ENCODE data around the gene CHST11. TPM values are rescaled to one million over a fixed set of nuclear protein-coding genes. Genes with fewer than 3 reads are reported as not detected.

The CHST11 gene
- total RNA-seq, 1 donor from 2014 or later, result 6.0 TPM

GRCh38 chr12:104721936-104722335 is 265.2 kb downstream of the CHST11 start:
- Histone ChIP-seq H3K4me1 (peaks cover 21% of the 10 kb centered on the region), H3K27me3 (ENCODE audit: low read depth) (no peaks in the 10 kb centered on the region), H3K4me3 (no peak overlapping the region), H3K36me3 (no peaks in the 10 kb centered on the region), H3K27ac (replicated peaks) (no peak overlapping the region), H3K9me3 (replicated peaks) (no peaks in the 10 kb centered on the region)
- TF ChIP-seq CTCF (IDR thresholded peaks at IDR 0.05; ENCODE audit: borderline replicate concordance), result no peak
- no peak for DNase-seq
- intact Hi-C loops (cut with micrococcal nuclease), result no loop called here

- TF ChIP-seq CTCF (IDR thresholded peaks at IDR 0.05; ENCODE audit: borderline replicate concordance), result no peak
- DNase-seq, result no peak
- no peaks in the 10 kb centered on the region for H3K36me3 ChIP-seq
- no peak overlapping the region for H3K27ac ChIP-seq (replicated peaks)
- H3K27me3 ChIP-seq (ENCODE audit: low read depth), result no peaks in the 10 kb centered on the region
- peaks cover 21% of the 10 kb centered on the region for H3K4me1 ChIP-seq
- H3K4me3 ChIP-seq, result no peak overlapping the region
- no peaks in the 10 kb centered on the region for H3K9me3 ChIP-seq (replicated peaks)
- intact Hi-C loops (cut with micrococcal nuclease), result no loop called here
Measured at GRCh38 chr12:104722601-104723534, 266.1 kb downstream of the CHST11 start.

GRCh38 chr12:104723895-104724294 is 267.1 kb downstream of the CHST11 start:
- intact Hi-C loops (cut with micrococcal nuclease), result no loop called here
- H3K4me1 ChIP-seq, result peaks cover 16% of the 10 kb centered on the region
- no peak for DNase-seq
- no peaks in the 10 kb centered on the region for H3K9me3 ChIP-seq (replicated peaks)
- no peaks in the 10 kb centered on the region for H3K27me3 ChIP-seq (ENCODE audit: low read depth)
- H3K36me3 ChIP-seq, result no peaks in the 10 kb centered on the region
- H3K4me3 ChIP-seq, result no peak overlapping the region
- H3K27ac ChIP-seq (replicated peaks), result no peak overlapping the region
- TF ChIP-seq CTCF (IDR thresholded peaks at IDR 0.05; ENCODE audit: borderline replicate concordance), result no peak

- H3K4me3 ChIP-seq, result no peak overlapping the region
- no peak overlapping the region for H3K27ac ChIP-seq (replicated peaks)
- no peaks in the 10 kb centered on the region for H3K36me3 ChIP-seq
- H3K9me3 ChIP-seq (replicated peaks), result no peaks in the 10 kb centered on the region
- no peaks in the 10 kb centered on the region for H3K27me3 ChIP-seq (ENCODE audit: low read depth)
- peaks cover 14% of the 10 kb centered on the region for H3K4me1 ChIP-seq
- no peak for TF ChIP-seq CTCF (IDR thresholded peaks at IDR 0.05; ENCODE audit: borderline replicate concordance)
- no peak for DNase-seq
- intact Hi-C loops (cut with micrococcal nuclease), result no loop called here
Measured at GRCh38 chr12:104724992-104725585, 268.3 kb downstream of the CHST11 start.

GRCh38 chr12:104725610-104726009 is 268.9 kb downstream of the CHST11 start:
- Histone ChIP-seq H3K27ac (replicated peaks) (no peak overlapping the region), H3K27me3 (ENCODE audit: low read depth) (no peaks in the 10 kb centered on the region), H3K9me3 (replicated peaks) (no peaks in the 10 kb centered on the region), H3K4me3 (no peak overlapping the region), H3K4me1 (peaks cover 12% of the 10 kb centered on the region), H3K36me3 (no peaks in the 10 kb centered on the region)
- intact Hi-C loops (cut with micrococcal nuclease), result no loop called here
- TF ChIP-seq CTCF (IDR thresholded peaks at IDR 0.05; ENCODE audit: borderline replicate concordance), result no peak
- DNase-seq, result no peak

Data from left ventricle myocardium inferior (tissue), 1 donor.